ENCODE measurements around the gene DTHD1.

Gene DTHD1

DNA sequence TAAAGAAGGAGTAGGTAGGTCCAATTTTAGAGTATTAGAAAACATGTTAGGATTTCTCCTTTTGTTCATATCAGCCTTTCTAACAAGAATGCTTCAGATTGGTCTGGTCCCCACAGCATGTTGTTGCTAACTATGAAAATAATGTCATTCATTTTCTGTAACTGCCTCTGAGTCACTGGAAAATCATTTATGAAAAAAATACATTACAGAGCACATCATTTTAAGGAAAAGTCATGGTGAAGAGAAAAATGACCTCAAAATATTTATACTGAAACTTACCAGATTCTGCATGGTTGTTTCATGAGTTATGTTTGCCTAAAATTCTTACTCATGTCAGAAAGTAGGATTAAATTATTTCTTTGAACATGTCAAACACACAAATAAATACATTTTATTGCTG lies 35.2 kb downstream of the DTHD1 start:
- DNase-seq, result no peak

GRCh38 chr4:36317721-36318120 lies 36.3 kb downstream of the DTHD1 start:
- DNase-seq, result no peak

DNA sequence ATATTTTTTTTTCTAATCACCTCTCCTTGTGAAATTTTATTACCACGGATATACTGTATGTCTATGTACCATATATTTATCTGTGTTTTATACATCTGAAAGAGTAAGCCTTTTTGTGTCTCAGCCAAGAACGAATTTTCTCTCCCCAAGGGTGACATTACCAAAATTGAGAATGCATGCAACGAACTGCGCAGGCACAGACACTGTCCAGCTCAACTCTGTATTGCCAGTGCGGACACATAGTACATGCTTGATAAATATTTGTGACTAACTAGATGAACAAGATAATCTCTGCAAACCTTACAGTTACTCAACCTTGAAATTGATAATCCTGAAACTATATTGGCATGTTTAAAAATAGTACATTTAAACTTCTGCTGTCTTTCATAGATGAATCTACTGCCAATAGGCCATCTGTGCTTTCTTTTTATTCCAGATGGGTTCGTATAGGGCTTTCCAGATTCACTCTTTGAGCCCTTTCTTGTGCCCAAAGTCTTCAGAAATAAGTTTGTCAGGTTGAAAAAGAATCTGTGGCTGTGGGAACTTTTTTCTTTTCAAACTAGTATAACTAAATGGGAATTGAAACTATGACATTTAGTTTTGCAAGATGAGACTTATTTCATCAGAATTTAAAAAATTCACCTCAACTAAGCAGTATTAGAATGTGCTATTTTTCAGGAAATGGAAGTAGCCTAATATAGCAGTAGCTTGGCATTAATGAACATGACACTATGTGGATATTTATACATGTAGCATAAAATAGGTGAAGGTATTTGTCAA lies 38.9 kb downstream of the DTHD1 start:
- no peak for DNase-seq

- DNase-seq, result no peak
Observed at GRCh38 chr4:36321176-36321575, 39.8 kb downstream of the DTHD1 start.

GRCh38 chr4:36322921-36323354 lies 41.5 kb downstream of the DTHD1 start:
- DNase-seq, result no peak

- DNase-seq, result no peak
Observed at GRCh38 chr4:36323816-36324419, 42.5 kb downstream of the DTHD1 start.

DNA sequence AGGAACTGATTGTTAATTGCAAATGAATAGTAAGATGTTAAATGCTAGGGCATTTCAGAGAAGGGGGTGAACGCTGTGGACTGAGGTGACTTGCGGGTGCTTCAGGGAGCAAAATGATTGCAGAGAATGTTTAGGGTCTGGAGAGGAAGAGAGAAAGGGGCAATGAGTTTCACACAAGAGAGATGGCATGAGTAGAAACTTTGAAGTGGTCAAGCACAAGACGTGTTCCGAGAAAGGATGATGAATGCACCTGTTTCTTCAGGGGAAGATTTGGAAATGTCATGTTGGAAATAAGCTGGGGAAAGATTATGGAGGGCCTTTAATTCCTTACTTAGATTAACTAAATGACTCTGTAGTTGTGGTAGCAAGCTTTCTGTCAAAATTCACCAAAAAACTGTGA lies 43.4 kb downstream of the DTHD1 start:
- DNase-seq, result no peak

- DNase-seq, result no peak
Observed at GRCh38 chr4:36325499-36325898, 44.1 kb downstream of the DTHD1 start.

DNA sequence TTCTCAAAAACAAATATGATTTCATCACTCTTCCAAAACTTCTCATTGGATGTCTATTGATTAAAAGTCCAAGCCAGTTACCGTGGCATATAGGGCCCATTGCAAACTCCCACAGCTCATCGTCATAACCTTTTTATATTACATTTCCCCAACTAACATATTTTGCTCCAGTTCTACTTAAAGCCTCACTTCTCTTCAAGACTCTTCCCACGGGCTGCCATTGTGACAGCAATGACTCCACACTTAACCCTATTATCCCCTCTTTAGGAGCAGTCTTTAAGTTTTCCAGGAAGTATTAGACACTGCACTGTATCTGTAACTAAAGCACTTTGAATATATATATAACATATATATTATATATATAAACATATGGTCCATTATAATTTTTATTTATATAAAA lies 44.5 kb downstream of the DTHD1 start:
- DNase-seq, result no peak

- no peak for DNase-seq
Observed at GRCh38 chr4:36326476-36327029, 45.1 kb downstream of the DTHD1 start.

DNA sequence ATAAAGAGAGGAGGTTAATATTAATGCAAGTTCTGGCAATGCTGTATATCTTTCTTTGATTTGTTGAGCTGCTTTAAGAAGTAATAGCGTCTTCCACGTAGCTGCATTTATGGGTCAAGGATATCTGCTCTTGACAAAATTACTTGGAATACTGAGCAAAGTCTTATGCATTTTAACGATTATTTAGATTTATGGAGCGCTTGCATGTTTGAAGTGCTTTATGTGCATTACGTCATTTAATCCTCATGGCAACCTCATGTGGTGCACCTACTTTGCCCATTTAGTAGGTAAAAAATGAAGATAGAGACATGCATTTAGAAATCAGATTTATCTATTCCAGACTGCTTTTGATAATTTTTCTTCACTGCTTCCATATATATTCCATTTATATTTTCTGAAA lies 46.0 kb downstream of the DTHD1 start:
- DNase-seq, result no peak

- no peak for DNase-seq
Observed at GRCh38 chr4:36328130-36328529, 46.7 kb downstream of the DTHD1 start.

DNA sequence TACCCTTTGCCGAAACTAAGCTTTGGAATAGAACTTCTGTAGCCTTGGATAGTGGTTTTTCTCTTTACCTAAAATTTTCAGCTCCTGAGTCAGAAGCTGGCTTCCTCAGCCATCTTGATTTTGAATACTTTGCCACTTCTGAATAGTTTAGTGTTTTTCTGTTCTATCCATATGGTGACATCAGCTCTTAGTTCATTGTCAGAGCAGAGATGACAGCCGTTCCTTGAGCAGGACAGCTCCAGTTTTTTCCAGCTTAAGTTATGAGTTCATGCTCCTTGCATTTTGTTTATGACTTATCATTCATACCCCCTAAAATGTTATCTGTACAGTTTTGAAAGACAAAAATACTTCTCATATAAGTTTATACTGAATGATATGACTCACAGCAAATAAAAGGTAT lies 47.8 kb downstream of the DTHD1 start:
- no peak for DNase-seq

DNA sequence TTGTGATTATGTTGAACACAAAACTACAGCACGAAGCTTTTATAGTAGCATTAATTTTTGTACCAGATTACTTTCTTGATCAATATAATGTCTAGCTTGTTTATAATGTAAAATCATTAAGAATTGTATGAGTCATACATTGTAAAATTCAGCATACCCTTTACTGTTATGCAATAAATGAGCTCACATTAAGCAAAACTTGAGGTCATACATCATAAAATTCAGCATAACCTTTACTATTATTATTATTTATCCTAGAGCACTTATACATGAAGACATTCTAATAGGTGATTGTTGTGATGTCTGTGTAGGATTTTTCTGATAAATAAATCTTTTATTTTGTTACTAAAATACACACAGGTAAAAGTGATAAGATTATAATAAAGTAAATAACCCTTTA lies 49.4 kb downstream of the DTHD1 start:
- no peak for DNase-seq

DNA sequence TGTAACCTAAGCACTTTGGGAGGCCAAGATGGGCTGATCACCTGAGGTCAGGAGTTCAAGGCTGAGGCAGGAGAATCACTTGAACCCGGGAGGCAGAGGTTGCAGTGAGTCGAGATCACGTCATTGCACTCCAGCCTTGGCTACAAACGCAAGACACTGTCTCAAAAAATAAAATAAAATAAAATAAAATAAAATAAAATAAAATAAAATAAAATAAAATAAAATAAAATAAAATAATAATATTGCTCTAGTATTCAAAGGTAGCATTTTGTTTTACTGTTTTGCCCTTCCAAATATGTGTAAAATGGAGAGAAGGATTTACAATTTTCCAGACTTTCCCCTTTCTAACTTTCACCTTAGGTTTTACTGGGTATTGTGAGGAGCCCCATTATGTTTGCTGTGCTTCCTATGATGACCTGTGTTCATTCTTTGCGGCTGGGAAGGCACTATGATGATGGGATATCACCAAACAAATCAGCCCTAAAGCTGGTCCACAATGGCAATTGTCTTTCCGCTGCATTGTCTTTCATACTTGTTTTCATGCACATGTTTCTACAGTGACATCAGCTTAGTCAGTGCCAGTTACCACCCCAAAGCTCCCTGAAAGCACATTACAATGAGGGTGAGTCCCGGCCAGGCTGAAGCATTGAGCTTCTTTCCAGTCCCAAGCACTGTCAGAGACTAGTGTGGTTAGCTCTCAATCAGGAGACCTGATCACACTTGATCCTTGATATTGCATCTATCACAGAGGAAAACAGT lies 50.8 kb downstream of the DTHD1 start:
- no peak for DNase-seq

DNA sequence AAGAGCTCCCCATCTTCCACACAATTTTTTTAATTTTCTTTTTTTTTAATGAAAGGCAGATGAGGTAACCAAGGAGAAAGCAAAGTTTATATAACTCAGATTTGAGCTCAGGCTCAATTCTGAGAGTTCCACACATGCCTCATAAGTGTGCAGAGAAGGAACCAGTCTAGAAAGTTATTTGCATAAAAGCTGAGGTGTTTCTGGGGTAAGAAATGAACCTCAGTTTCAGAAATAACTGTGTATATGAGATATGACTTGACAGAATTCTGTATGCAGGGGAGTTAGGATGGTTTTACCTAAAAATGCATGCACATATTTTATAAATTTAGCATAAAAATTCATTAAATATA lies 51.3 kb downstream of the DTHD1 start:
- DNase-seq, result no peak

- no peak for DNase-seq
Observed at GRCh38 chr4:36333303-36333877, 52.0 kb downstream of the DTHD1 start.

DNA sequence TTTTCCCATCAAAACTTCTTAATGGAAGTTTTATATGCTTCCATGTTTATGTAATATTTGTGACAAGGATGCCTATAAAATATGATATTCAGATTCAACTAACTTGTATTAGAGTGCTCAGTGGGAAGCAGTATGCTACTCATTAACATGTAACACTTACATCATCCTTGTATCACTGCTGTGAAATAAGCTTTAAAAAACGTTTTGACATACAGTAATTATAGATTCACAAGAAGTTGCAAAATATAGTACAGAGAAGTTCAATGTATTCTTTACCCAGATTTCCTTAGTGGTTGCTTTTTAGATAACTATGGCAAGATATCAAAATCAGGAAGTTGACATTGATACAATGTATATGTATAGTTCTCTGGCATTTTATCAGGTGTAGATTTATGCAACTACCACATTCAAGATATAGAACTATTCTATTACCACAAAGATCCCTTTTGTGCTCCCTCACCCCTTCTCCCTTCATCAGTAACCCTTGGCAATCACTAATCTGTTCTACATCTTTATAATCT lies 56.3 kb downstream of the DTHD1 start:
- no peak for DNase-seq

DNA sequence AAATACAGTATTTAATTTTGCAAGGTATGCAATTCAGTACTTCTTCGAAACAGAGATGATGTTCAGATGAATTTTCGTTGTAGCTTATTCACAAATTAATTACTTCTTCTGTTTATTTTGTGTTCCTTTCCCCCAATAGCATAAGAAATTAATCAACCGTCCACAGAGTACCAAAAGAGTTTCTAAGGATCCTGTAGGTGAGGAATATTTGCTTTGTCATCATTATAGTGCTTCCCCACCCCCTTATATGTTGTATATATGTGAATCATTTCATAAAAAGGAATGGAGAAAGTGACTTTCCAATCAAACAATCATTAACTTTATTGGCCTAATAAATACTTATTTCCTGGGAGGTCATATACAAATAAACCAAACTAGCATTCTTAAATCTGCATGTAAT lies 57.6 kb downstream of the DTHD1 start:
- DNase-seq, result no peak

DNA sequence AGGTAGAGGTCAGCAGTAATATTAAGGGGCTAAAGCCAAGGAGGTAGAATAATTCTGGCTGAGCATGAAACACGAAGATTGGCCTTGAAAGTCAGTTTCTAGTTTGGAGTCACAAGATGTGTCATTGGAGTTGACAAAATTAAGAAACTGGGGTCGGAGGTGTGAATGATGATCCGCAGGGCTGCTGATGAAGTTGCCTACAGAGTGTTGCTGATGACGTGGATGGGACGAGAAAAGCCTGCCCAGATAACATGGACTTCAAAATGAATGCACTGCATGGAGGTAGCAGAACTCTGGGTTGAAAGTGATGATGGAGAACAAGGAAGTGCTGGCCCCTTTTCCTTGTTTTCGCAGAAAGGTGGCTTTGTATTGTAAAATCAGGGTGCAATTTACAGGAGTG lies 60.5 kb downstream of the DTHD1 start:
- DNase-seq, result no peak

DNA sequence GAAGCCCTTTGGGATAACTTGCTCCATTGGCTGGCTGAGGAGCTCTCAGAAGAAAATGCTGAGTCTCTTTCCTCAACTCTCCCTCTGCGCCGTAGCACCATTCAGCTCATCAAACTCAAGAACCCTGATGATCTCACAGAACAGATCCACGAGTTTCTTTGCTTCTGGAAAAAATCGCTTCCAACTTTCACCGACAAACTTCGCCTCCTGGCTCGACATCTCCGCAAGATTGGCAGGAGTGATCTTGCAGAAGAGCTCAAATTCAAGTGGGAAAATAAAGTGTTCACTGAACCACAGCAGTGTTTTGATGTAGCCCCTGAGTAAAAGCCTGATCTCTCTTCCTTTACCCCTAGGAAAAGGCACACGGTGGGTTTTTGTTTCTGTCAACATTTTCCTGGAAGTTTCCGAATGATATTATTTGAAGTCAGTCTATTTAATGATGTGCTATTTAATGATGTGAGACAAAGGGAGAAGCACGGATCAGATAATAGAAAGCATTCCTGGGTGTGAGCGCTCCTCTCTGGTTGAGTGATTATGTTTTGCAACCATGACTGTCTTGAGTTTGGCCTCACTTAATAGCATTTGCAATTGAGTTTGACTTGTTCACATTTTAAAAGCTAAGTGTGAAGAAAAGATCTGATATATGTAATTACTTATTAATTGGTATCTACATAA lies 62.2 kb downstream of the DTHD1 start:
- DNase-seq, result no peak

GRCh38 chr4:36348403-36348938 lies 67.1 kb downstream of the DTHD1 start:
- DNase-seq, result no peak
